Astrocyte of the hippocampus (primary cell): Measurements from ENCODE around the gene SOBP.
"Not testable (repeated sequence)": the region's sequence is repeated elsewhere in the genome, so short reads cannot be mapped to it uniquely, and the experiment has no call there.

Experiments
- DNase-seq: peaks from one replicate; pipeline ENCODE4 v3.0.0; 2011; ENCODE audit warnings: low read depth, low spot score

SOBP gene

GRCh38 chr6:107488875-107489635 lies 862 bp upstream of the SOBP start:
- DNase-seq, result peak; percentile 63

- DNase-seq, result no peak
These were observed 735 bp downstream of the SOBP start for GRCh38 chr6:107490566-107491137.

GRCh38 chr6:107491138-107491609 lies 1.3 kb downstream of the SOBP start:
- DNase-seq, result peak; percentile 58

- peak; percentile 41 for DNase-seq
These were observed 2.1 kb downstream of the SOBP start for GRCh38 chr6:107491760-107492660.

GRCh38 chr6:107493158-107494057 lies 3.5 kb downstream of the SOBP start:
- DNase-seq, result peak; percentile 61

- DNase-seq, result peak; percentile 31
These were observed 5.3 kb downstream of the SOBP start for GRCh38 chr6:107495196-107495643.

- DNase-seq, result no peak
These were observed 6.1 kb downstream of the SOBP start for GRCh38 chr6:107495971-107496370.

GRCh38 chr6:107496892-107497684 lies 7.2 kb downstream of the SOBP start:
- no peak for DNase-seq

GRCh38 chr6:107504270-107505026 lies 14.5 kb downstream of the SOBP start:
- no peak for DNase-seq

- no peak for DNase-seq
These were observed 16.2 kb downstream of the SOBP start for GRCh38 chr6:107506145-107506544.

- DNase-seq, result peak; percentile 86
These were observed 19.6 kb downstream of the SOBP start for GRCh38 chr6:107509506-107509905.

GRCh38 chr6:107510108-107510507 lies 20.2 kb downstream of the SOBP start:
- DNase-seq, result no peak

GRCh38 chr6:107511511-107511993 lies 21.6 kb downstream of the SOBP start:
- DNase-seq, result no peak

- no peak for DNase-seq
These were observed 23.3 kb downstream of the SOBP start for GRCh38 chr6:107513214-107513613.

- no peak for DNase-seq
These were observed 26.0 kb downstream of the SOBP start for GRCh38 chr6:107515955-107516354.

GRCh38 chr6:107517274-107517673 lies 27.4 kb downstream of the SOBP start:
- DNase-seq, result no peak

GRCh38 chr6:107519224-107519623 lies 29.3 kb downstream of the SOBP start:
- DNase-seq, result not testable (repeated sequence)

- DNase-seq, result not testable (repeated sequence)
These were observed 30.8 kb downstream of the SOBP start for GRCh38 chr6:107520706-107521105.

- DNase-seq, result no peak
These were observed 33.3 kb downstream of the SOBP start for GRCh38 chr6:107523054-107523791.
